ENCODE measurements around the gene UQCRC2.
"Not testable (repeated sequence)": the region's sequence is repeated elsewhere in the genome, so short reads cannot be mapped to it uniquely, and the experiment has no call there.

UQCRC2 gene

DNA sequence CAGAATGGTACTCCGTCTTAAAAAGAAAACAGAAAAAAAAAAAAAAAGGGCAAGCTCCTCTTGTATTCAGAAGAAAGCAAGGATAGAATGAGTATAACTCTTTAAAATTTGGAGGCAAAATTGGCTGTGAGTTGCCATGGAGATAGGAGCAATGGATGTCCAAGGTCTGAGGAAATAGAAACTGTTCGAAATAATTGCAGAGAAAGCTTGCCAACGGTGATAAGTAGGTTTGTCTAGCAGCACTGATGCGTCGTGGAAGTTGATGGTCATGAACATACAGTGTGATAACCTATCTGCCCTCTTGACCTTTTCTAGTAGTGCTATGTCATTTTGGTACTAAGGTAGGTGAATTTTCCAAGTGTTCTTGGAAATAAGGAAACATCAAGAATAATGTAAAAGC, 57.7 kb downstream of the UQCRC2 start:
- DNase-seq (ENCODE audit: low spot score): no peak

GRCh38 chr16:22012241-22012640, 59.1 kb downstream of the UQCRC2 start:
- no peak for DNase-seq (ENCODE audit: low spot score)

DNA sequence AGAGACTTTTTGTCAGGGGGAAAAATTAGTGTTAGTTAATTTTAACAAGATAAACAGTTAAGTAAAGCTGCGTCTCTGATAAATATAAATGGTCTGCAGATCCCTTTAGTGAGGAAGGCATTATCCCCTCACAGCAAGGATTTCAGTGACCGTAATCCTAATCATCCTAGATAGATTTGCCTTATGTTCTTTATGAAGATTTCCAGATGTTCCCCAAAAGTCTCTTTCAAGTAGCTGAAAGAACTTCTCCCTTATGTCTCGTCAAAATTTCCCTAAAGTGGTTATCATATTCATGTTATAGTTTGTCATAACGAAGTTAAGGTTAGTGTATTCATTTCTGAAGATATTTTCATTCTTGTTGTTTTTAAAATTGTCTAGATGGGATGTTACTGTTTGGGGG, 60.3 kb downstream of the UQCRC2 start:
- no peak for DNase-seq (ENCODE audit: low spot score)

DNA sequence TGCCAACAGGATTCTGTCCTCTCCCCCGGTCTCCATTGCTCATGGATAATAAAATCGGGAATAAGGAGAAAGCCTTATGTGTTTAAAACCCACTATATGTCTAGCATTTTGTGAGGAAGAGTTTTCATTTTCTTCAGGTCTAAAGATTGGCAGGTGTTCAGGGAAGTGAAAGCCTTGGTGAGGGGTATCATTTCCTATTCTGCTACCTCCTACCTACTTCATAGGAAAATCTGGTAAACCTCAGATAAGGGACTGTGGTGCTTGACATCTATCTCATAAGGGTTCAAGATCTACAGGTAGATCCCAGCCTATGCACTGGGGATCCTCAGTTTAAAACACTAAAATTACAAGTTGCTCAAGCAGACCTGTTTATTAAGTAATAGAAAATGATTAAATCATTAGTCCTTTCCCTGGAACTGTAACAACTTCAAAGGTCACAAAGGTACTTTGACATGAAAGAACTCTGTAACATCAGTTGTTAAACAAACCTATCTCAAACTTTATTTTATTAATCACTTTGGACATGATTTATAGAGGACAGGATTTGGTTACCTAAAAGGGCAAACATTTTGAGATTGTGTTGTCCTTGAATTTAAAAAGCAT, 61.2 kb downstream of the UQCRC2 start:
- no peak for DNase-seq (ENCODE audit: low spot score)

GRCh38 chr16:22016927-22017326, 63.8 kb downstream of the UQCRC2 start:
- DNase-seq (ENCODE audit: low spot score): no peak

DNA sequence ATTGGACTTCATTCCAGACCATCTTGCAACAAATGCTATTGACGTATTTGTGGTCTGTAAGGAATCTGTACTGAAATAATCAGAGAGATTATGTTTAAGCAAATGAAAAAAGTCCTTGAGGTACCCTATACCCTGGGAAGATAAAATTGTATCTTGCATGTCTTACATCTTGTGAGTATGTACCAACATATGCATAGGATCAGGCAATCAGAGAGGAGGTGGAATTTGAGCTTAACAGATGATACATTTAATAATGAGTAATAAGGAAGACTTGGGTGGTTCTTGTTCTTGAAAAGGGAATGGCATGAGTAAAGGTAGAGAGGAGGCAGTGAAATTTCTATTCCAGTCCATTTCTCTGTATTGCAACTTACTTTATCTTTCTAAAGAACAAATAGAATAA, 65.4 kb downstream of the UQCRC2 start:
- DNase-seq (ENCODE audit: low spot score): no peak

DNA sequence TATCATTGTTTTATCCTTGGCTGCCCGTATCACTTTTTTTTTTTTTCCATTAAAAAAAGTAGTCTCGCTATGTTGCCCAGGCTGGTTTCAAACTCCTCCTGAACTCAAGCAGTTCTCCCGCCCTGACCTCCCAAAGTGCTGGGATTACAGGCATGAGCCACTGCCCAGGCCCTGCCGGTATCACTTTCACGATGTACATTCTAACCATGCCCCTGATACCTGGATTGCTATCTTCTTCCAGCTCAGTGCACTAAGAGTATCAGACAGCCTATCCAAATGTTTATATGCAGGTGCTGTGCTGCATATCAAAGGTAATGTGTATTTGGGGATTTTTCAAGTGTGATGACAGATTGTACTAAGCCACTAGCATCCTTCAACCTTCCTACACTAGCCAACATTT, 69.0 kb downstream of the UQCRC2 start:
- DNase-seq (ENCODE audit: low spot score): no peak

- no peak for DNase-seq (ENCODE audit: low spot score)
Measured at GRCh38 chr16:22023505-22023904, 70.3 kb downstream of the UQCRC2 start.

DNA sequence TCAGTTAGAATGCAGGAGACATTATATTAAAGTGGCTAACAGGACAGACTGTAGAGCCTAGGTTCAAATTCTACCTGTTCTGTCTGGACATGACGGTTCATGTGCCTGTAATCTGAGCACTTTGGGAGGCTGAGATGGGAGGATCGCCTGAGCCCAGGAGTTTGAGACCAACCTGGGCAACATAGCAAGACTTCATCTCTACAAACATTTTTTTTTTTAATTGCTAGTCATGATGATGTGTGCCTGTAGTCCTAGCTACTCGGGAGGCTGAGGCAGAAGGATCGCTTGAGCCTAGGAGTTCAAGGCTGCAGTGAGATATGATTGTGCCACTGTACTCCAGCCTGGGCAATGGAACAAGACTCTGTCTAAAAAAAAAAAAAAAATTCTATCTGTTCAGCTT, 71.6 kb downstream of the UQCRC2 start:
- DNase-seq (ENCODE audit: low spot score): not testable (repeated sequence)

GRCh38 chr16:22027633-22028032, 74.5 kb downstream of the UQCRC2 start:
- no peak for DNase-seq (ENCODE audit: low spot score)

GRCh38 chr16:22029632-22030031, 76.5 kb downstream of the UQCRC2 start:
- DNase-seq (ENCODE audit: low spot score): no peak

GRCh38 chr16:22030087-22030812, 77.1 kb downstream of the UQCRC2 start:
- DNase-seq (ENCODE audit: low spot score): no peak

- no peak for DNase-seq (ENCODE audit: low spot score)
Measured at GRCh38 chr16:22031483-22032083, 78.4 kb downstream of the UQCRC2 start.

All from globus pallidus (tissue), 1 donor.